WTC11 (cell line): ENCODE data around the gene VPS35L. TPM values are rescaled to one million over a fixed set of nuclear protein-coding genes. Genes with fewer than 3 reads are reported as not detected.

Source experiments
- ATAC-seq: fragments of 200-7000 bp; cut with Tn5 transposase; 2 replicates; pipeline ENCODE4 v1.10.0; 2021; ENCODE audit warnings: mild to moderate bottlenecking, moderate library complexity
- CTCF ChIA-PET: fragments of 300-600 bp; sonication (Branson Sonifier 250); formaldehyde crosslinking; loops from one replicate; lab custom pipeline; 2021; ENCODE audit warnings: antibody characterized with exemption; lab: Charles Lee
- POLR2A ChIA-PET: fragments of 350-600 bp; sonication (Branson Sonifier 250); formaldehyde crosslinking; loops from one replicate; lab custom pipeline; 2021; ENCODE audit warnings: antibody characterized with exemption; lab: Charles Lee
- DNase-seq: peaks from one replicate; pipeline ENCODE4 v3.0.0; 2021; ENCODE audit warnings: low spot score
- H3K27ac Mint-ChIP-seq: 2 replicates; pipeline ENCODE4 v1.8.0; 2021; ENCODE audit warnings: mixed read lengths
- H3K27me3 Mint-ChIP-seq: 2 replicates; pipeline ENCODE4 v1.8.0; 2021; ENCODE audit warnings: low read depth, mild to moderate bottlenecking, moderate library complexity, mixed read lengths
- H3K36me3 Mint-ChIP-seq: 2 replicates; pipeline ENCODE4 v1.8.0; 2021; ENCODE audit warnings: mixed read lengths
- H3K4me1 Mint-ChIP-seq: 2 replicates; pipeline ENCODE4 v1.8.0; 2022; ENCODE audit warnings: mixed read lengths
- H3K4me3 Mint-ChIP-seq: 2 replicates; pipeline ENCODE4 v1.8.0; 2021; ENCODE audit warnings: mild to moderate bottlenecking, moderate library complexity, mixed read lengths
- H3K9me3 Mint-ChIP-seq: 2 replicates; pipeline ENCODE4 v1.8.0; 2021; ENCODE audit warnings: mixed read lengths
- CDX4 ChIP-seq: fragments of 250-450 bp; sonication (Bioruptor Pico); IDR thresholded peaks from 2 replicates; pipeline ENCODE4 v1.9.0; 2021; ENCODE audit warnings: moderate library complexity, mild to moderate bottlenecking, inconsistent platforms, borderline replicate concordance
- E2F1 ChIP-seq: sonication (generic); formaldehyde crosslinking; IDR thresholded peaks from 2 replicates; pipeline ENCODE4 v1.8.0; 2022; ENCODE audit warnings: mild to moderate bottlenecking, missing genetic modification reagents
- E2F5 ChIP-seq: sonication (generic); formaldehyde crosslinking; IDR thresholded peaks from 2 replicates; pipeline ENCODE4 v1.8.1; 2022; ENCODE audit warnings: mild to moderate bottlenecking, moderate library complexity, missing genetic modification reagents
- FOXP1 ChIP-seq: sonication (generic); formaldehyde crosslinking; IDR thresholded peaks from 2 replicates; pipeline ENCODE4 v1.8.0; 2022; ENCODE audit warnings: missing genetic modification reagents, mild to moderate bottlenecking, moderate library complexity, borderline replicate concordance
- KAT7 ChIP-seq: sonication (generic); formaldehyde crosslinking; IDR thresholded peaks from 2 replicates; pipeline ENCODE4 v1.8.1; 2023; ENCODE audit warnings: missing genetic modification reagents, mild to moderate bottlenecking, borderline replicate concordance
- PRRX2 ChIP-seq: fragments of 250-450 bp; sonication (Bioruptor Pico); IDR thresholded peaks from 2 replicates; pipeline ENCODE4 v1.8.0; 2021; ENCODE audit warnings: mild to moderate bottlenecking
- RORB ChIP-seq: fragments of 250-450 bp; sonication (Bioruptor Pico); IDR thresholded peaks from 2 replicates; pipeline ENCODE4 v1.9.0; 2021; ENCODE audit warnings: mild to moderate bottlenecking
- ZBTB21 ChIP-seq: sonication (generic); formaldehyde crosslinking; IDR thresholded peaks from 2 replicates; pipeline ENCODE4 v1.8.1; 2023; ENCODE audit warnings: mild to moderate bottlenecking, missing genetic modification reagents, borderline replicate concordance
- ZBTB43 ChIP-seq: sonication (generic); formaldehyde crosslinking; IDR thresholded peaks from 2 replicates; pipeline ENCODE4 v1.8.1; 2023; ENCODE audit warnings: mild to moderate bottlenecking, missing genetic modification reagents
- ZNF219 ChIP-seq: sonication (generic); formaldehyde crosslinking; IDR thresholded peaks from 2 replicates; pipeline ENCODE4 v1.8.0; 2023; ENCODE audit warnings: missing genetic modification reagents, mild to moderate bottlenecking, borderline replicate concordance
- ZSCAN18 ChIP-seq: fragments of 250-450 bp; sonication (Bioruptor Pico); IDR thresholded peaks from 2 replicates; pipeline ENCODE4 v2.1.2; 2022; ENCODE audit warnings: mild to moderate bottlenecking, moderate library complexity
- total RNA-seq: library from RNA; stranded (reverse); gene quantifications from 3 replicates; pipeline ENCODE4 v1.2.3, GENCODE V29; 2021
- TF ChIP-seq, protein P1 (sequence below): sonication (generic); formaldehyde crosslinking; IDR thresholded peaks from 2 replicates; pipeline ENCODE4 v1.8.0; 2022; ENCODE audit warnings: mild to moderate bottlenecking, missing genetic modification reagents
- TF ChIP-seq, protein P2 (sequence below): sonication (generic); formaldehyde crosslinking; IDR thresholded peaks from 2 replicates; pipeline ENCODE4 v1.8.1; 2023; ENCODE audit warnings: mild to moderate bottlenecking, moderate library complexity, missing genetic modification reagents

The VPS35L gene
- total RNA-seq, 1 experiment from 2014 or later, result 59.7 TPM

- ATAC-seq (no peak), DNase-seq (no peak)
- Mint-ChIP-seq H3K4me3 (no peak overlapping the region), H3K27me3 (no peaks in the 10 kb centered on the region), H3K4me1 (no peaks in the 10 kb centered on the region), H3K36me3 (peaks cover 66% of the 10 kb centered on the region), H3K9me3 (peaks cover 3% of the 10 kb centered on the region; the same call in 1 of the 2 replicates), H3K27ac (peak overlapping the region; percentile 20; the same call in 1 of the 2 replicates)
- no peak for TF ChIP-seq E2F1 (CRISPR knock-in tag)
- no peak for TF ChIP-seq ZNF219 (CRISPR knock-in tag)
- no peak for TF ChIP-seq ZSCAN18 (CRISPR knock-in tag)
- no peak for TF ChIP-seq FOXP1 (CRISPR knock-in tag)
- no peak for TF ChIP-seq KAT7 (CRISPR knock-in tag)
- TF ChIP-seq ZBTB43 (CRISPR knock-in tag), result no peak
- TF ChIP-seq, protein P1, sequence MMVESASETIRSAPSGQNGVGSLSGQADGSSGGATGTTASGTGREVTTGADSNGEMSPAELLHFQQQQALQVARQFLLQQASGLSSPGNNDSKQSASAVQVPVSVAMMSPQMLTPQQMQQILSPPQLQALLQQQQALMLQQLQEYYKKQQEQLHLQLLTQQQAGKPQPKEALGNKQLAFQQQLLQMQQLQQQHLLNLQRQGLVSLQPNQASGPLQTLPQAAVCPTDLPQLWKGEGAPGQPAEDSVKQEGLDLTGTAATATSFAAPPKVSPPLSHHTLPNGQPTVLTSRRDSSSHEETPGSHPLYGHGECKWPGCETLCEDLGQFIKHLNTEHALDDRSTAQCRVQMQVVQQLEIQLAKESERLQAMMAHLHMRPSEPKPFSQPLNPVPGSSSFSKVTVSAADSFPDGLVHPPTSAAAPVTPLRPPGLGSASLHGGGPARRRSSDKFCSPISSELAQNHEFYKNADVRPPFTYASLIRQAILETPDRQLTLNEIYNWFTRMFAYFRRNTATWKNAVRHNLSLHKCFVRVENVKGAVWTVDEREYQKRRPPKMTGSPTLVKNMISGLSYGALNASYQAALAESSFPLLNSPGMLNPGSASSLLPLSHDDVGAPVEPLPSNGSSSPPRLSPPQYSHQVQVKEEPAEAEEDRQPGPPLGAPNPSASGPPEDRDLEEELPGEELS (CRISPR knock-in tag), result no peak
- TF ChIP-seq E2F5 (CRISPR knock-in tag), result no peak
- no peak for TF ChIP-seq ZBTB21 (CRISPR knock-in tag)
- POLR2A ChIA-PET, result interaction anchor here (1.1 kb wide), 1 partner anchor 34 kb away, joined by 3 read pairs; no protein-coding TSS in a partner anchor
- CTCF ChIA-PET, result interaction anchor here (1.2 to 1.4 kb wide), 4 partner anchors 15 to 188 kb away, joined by 3 to 8 read pairs (median 6); partner anchors contain the start of genes GPRC5B and VPS35L
These were observed 140.8 kb downstream of the VPS35L start for GRCh38 chr16:19696328-19696727.

GRCh38 chr16:19696961-19697360 is 141.5 kb downstream of the VPS35L start:
- ATAC-seq, result no peak
- no peaks in the 10 kb centered on the region for H3K4me1 Mint-ChIP-seq
- DNase-seq, result no peak
- CTCF ChIA-PET, result interaction anchor here (1.2 to 2.1 kb wide), 4 partner anchors 16 to 141 kb away, joined by 5 to 11 read pairs (median 7); partner anchors contain the start of gene VPS35L
- no peak overlapping the region for H3K27ac Mint-ChIP-seq
- peaks cover 3% of the 10 kb centered on the region; the same call in 1 of the 2 replicates for H3K9me3 Mint-ChIP-seq
- POLR2A ChIA-PET, result interaction anchor here (1.1 to 1.3 kb wide), 2 partner anchors 8 to 35 kb away, joined by 3 read pairs; no protein-coding TSS in a partner anchor
- H3K4me3 Mint-ChIP-seq, result no peak overlapping the region
- no peaks in the 10 kb centered on the region for H3K27me3 Mint-ChIP-seq
- TF ChIP-seq, protein P2, sequence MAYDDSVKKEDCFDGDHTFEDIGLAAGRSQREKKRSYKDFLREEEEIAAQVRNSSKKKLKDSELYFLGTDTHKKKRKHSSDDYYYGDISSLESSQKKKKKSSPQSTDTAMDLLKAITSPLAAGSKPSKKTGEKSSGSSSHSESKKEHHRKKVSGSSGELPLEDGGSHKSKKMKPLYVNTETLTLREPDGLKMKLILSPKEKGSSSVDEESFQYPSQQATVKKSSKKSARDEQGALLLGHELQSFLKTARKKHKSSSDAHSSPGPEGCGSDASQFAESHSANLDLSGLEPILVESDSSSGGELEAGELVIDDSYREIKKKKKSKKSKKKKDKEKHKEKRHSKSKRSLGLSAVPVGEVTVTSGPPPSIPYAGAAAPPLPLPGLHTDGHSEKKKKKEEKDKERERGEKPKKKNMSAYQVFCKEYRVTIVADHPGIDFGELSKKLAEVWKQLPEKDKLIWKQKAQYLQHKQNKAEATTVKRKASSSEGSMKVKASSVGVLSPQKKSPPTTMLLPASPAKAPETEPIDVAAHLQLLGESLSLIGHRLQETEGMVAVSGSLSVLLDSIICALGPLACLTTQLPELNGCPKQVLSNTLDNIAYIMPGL (CRISPR knock-in tag), result no peak
- no peak for TF ChIP-seq CDX4
- TF ChIP-seq RORB, result no peak
- TF ChIP-seq PRRX2, result no peak
- no peak for TF ChIP-seq ZBTB21 (CRISPR knock-in tag)
- H3K36me3 Mint-ChIP-seq, result peaks cover 66% of the 10 kb centered on the region
